CD4-positive, alpha-beta T cell treated with Interleukin-17A for 4 hours (primary cell): ENCODE results near the gene PPIF.
A peak's percentile ranks its signal among the peaks of the same experiment; 100 is the strongest.
"Not testable (repeated sequence)": the region's sequence is repeated elsewhere in the genome, so short reads cannot be mapped to it uniquely, and the experiment has no call there.

ENCODE experiments used
- DNase-seq: peaks from one replicate; pipeline ENCODE4 v3.0.0-alpha.2; 2020; ENCODE audit warnings: mixed read lengths

PPIF gene

DNA sequence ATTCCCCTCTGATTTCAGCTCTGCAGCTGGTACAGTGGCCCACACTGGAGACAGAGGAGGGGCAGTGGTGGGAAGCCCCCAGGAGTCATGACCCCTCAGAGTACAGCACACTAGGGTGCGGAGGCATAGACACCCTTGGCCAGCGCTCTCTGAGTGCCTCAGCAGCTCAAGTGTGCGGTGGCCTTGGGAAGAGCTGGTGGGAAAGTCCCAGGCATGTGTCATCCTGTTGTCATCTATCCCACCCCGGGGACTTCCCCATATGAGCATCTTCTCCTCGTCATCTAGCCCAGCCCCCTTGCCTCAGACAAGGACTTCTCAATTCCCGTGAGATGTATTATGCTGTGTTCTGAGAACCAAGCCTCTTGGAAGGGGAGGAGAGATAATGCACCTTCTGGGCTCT, 15.6 kb upstream of the PPIF start:
- peak; percentile 77 for DNase-seq

DNA sequence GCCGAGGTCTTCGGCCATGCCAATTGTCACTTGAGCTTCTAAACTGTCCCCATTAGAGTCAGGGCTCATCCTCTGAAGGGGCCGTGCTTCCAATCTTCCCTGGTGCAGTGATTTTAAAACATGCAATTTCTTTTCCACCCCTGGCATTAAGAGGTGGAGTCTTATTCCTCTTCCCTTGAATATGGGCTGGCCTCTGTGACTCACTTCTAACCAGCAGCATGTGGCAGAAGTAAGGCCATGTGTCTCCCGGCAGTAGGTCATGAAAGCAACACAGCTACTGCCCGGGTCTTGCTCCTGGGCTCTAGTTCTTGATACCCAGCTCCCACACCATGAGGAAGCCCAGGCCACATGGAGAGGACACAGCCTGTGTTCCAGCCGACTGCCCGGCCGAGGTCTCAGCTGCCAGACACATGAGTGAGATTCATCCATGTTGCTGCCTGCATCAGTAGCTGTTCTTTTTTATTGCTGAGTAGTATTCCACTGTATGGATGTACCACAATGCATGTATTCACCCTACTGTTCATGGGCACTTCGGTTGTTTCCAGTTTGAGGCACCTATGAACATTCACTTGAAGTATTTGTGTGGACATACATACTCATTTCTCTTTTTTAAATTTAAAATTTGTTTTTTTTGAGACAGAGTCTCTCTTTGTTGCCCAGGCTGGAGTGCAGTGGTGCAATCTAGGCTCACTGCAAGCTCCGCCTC, 14.5 kb upstream of the PPIF start:
- DNase-seq: not testable (repeated sequence)

DNA sequence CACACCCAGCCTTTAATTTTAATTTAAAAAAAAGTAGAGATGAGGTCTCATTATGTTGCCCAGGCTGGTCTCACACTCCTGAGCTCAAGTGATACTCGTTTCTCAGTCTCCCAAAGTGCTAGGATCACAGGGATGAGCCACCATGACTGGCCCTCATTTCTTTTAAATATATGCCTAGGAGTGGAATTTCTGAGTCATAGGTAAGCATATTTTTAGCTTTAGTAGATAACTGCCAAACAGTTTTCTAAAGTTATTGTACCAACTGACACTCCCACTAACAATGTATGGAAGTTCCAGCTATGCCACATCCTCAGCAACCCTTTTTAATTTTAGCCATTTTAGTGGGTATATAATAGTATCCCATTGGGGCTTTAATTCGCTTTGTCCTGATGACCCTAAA, 13.8 kb upstream of the PPIF start:
- no peak for DNase-seq

DNA sequence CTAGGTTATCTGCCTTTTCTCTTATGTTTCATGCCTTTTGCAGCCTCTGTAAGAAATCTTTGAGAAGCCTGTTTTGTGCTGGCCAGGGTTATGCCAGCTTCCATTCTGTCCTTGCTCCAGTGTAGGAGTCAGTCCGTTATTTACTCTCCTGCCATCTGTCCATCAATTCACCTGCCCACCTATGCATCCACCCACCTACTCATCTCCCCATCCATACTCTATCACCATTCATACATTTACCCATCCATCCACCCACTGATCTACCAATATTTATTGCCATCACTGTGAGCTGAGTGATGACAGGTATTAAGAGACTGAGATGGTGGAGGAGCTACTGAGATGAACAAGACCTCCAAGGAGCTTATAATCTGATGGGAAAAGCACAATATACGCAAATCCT, 12.7 kb upstream of the PPIF start:
- DNase-seq: no peak

DNA sequence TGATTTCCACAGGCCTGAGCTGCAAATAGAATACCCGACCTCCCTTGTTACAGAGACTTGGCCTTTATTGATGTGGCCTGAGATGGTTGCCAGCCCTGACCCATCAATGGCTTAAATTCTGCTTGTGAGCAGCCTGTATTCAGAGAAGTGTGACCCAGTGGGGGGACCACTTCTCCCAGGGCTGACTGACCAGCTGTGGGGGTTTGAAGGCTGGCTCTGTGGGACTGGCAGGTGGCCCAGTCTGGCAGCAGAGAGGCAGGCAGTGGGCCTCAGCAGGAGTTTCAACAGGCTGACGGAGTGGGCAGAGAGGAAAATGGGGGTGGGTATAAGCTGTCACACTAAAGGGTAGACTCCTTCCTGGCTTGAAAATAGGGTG, 12.2 kb upstream of the PPIF start:
- no peak for DNase-seq

DNA sequence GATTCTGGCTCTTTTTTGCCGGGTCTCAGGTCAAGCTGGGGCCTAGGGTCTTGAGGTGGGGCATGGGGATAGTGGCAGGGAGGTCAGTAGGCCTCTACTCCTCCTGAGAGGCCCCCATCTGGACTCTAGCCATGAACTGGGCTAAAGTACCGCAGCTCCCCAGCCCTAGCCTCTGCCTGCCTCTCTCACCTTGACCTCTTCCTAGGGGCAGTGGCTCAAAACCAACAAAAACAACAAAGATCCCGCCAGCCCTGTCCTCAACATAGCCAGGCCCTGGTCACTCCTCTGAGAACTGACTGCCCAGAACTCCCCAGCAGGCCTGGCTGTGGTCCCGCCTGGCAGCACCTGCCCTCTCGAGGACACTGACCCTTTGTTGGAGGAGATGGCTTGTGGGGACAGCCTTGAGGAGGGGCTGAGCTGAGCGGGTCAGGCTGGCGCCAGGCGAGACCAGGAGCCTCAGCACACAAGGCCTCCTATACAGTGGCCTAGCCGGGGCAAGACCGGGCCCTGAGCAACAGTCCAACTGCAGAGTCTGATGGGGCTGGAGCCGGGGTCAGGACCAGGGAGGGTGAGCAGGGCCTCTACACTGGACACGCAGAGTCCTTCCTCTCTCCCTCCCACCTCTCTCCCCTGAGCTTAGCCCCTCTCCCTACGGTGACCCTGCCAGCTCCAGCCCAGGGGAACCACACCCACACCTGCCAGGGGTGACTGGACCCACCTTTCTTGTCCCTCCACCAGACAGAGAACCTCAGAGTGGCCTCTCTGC, 11.6 kb upstream of the PPIF start:
- DNase-seq: no peak

DNA sequence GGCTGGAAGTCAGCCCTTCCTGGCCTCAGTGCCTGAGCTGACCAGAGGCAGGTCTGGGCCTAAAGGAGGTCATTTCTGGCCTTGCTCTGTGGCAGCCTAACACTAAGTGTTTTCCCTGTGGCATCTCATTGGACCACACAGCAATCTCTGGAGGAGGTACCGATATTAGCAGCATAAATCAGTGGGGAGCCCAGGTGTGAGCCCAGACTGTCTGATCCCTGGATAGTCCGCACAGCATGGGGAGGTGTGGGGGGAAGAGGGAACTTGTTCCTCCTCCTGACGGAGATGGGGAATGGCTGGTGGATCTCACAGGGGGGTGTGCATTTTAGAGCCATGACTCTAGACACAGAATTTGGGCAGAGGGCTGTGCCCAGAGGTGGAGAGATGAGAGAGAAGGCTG, 11.0 kb upstream of the PPIF start:
- no peak for DNase-seq

DNA sequence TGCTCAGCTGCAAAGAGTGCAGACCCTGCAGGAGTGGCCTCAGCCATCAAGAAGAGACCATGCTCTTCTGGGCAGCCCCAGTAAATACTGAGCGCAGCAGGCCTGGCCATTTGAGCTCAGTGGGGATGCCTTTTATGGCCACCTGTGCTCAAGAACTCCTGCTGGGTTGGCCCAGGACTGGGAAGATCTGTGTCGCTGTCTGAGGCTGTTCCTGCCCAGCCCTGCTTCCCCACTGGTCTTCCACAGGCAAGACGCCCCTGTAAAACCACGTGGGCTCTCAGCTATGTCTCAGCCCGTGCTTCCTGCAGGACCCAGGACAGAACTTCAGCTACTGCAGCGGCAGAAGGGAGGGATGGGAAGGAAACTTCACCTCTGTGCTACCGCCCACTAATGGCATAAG, 10.5 kb upstream of the PPIF start:
- DNase-seq: no peak

DNA sequence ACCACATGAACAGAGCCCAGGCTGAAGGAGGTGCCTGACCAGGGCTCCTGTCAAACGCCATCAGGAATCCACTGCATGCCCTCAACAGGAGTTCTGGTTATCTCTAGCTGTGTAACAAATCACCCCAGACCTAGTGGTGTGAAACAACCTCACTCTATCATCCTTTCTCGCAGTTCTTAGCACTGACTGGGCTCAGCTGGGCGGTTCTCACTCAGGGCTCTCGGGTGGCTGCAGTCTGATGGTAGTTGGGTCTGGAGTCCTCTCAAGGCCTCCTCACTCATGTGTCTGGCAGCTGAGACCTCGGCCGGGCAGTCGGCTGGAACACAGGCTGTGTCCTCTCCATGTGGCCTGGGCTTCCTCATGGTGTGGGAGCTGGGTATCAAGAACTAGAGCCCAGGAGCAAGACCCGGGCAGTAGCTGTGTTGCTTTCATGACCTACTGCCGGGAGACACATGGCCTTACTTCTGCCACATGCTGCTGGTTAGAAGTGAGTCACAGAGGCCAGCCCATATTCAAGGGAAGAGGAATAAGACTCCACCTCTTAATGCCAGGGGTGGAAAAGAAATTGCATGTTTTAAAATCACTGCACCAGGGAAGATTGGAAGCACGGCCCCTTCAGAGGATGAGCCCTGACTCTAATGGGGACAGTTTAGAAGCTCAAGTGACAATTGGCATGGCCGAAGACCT, 9.3 kb upstream of the PPIF start:
- DNase-seq: not testable (repeated sequence)

DNA sequence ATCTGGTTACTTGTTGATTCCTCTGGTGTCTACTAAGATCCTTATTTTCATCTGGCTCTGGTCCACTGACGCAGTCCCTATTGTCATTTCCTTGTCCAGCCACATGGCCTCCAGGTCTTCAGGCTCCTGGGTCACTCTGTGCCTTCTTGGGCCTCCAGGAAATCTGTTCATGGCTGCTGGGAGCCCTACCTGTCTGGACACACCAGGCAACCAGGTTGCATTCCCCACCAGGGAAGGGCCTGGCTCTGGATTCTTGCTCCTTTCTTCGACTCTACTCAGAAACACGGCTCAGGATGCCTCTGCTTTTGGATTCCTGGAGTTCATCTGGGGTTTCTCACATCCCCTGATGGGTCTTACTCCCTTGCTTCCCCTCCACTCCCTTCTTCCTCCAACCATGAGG, 8.0 kb upstream of the PPIF start:
- DNase-seq: no peak

DNA sequence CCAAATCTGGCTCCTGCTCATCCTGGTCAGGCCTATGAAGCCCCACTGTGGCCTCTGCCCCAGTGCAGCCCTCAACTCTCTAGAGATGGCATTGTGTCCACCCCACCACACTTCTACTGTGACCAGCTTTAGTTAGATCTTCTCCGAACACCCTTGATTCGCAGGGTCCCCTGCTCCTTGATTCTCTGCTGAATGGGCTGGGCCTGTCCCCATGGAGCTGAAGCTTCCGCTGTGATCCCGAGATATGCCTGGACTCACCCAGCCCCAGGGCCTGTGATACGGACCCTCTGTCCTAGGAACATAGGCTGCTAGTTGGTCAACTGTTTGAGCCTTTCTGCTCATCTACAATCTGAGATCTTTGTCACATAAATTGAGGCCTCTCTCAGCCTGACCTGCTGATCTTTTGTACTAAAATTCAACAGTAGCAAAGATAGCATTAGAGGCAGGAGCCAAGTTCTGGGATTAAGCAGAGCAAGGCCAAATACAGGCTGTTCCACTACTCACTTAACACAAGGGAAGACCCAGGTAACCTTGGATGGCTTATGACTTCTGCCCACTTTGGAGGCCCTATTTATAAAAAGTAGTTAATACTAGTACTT, 6.5 kb upstream of the PPIF start:
- no peak for DNase-seq

DNA sequence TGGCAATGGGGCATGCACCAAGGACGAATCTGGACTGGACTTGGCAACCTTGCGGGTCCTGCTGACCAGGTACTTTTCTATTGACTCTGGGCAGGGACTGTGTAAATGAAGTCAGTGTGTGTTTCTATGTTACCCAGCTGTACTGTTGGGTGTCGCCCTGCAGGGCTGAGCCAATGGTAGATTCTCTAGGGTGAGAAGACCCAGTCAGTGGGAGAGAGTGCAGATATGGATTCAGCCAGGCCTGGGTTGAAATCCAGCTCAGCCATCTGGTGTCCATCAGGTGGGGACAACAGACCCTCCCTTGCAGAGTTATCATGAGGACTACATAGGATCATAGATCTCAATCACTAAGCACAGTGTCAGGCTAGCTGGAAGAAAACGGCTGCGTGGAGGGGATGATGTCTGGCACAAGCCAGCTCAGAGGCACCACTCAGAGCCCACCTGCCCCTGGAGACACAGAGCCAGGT, 4.9 kb upstream of the PPIF start:
- DNase-seq: no peak

DNA sequence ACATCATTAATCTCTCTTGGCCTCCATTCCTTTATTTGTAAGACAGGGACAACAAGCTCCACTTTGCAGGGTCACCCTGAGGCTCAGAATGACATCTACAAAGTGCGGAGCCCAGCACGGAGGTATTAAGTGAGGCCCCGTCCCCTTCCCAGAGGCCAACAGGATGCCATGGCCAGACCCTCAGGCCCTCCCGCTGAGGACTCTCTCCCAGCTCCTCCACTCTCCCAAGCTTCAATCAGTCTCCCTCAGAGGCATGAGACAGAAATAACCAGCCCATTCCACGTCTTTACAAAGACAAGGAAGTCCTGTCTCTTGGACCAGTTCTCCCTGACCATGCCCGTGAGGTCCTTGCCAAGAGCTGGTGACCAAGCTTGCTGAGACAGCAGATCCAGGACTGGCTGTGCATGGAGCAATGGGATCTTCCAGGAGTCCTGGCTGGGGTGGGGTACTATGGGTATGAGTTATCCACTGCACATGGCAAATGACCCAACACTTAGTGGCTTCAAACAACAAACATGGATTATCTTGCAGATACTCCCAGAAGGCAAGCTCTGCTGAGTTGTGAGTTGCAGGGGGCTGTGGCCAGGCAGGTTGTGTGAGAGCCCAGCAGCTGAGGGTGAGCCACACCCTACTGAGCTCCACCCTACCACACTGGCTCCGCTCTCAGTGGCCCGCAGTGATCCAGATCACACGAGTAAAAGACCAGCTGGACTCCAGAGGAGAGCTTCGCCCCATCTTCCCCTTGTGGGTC, 4.3 kb upstream of the PPIF start:
- no peak for DNase-seq

DNA sequence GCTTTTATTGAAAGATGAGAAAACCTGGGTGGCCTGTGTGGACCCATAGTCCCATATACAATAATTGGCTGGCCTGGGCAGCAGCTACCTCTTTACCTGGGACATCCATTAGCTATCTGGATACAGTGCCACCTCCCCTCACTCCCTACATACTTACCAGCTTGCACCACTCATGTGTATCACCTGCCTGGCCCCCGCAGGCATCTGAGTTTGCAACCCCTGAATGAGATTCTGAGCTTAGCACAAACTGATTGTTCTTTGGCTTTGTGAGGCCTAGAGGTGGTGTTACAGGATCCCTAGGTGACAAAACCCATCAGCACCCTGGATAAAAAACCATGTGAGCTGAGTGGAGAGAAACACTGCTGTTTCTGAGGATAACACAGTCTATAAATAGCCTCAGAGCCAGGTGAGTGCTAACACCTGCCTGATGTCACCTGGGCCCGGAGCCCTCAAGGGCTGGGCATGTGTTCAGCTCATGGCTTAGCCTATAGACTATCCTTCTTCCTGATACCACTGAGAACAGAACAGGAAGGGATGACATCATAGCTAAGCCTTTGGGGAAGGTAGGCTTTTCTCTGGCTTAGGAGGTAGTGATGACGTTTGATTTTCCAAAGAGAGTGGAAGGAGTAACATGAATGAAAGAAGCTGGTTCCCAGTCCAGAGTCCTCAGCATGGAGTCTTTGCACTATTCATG, 2.6 kb upstream of the PPIF start:
- DNase-seq: no peak

DNA sequence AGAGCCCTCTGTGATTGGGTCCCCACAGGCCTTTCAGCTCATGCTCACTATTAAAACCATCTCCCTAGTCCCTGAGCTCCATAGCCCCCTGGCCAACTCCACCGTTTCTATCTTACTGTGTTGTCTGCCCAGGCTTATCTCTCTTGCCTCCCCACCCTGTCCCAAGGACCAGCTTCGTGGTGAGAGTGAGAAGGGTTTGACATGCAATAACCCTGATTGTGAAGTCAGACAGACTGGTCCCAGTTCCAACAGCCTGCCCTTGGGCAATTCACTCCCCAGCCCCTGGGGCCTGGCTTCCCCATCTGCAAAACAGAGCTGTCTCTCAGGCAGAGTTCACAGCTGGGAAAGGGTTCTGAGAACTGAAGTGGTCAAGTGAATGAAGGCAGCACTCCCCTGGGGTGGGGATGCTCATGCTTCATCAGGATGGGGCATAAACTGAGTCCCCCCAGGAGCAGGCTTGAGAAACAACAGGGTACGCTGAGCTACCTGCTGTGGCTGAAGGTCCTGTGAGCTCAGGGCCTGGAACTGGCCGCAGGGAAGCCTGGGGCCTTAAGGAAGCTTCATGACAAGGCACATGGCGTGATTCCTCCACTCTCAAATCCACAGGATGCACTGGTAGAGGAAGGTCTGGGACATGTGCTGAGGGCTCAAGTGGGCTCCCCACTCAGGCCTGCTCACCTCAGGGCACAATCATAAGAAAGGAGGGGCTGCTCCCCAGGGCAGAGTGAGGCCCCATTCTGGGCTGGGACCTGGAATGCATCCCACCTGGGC, 1.8 kb upstream of the PPIF start:
- no peak for DNase-seq

DNA sequence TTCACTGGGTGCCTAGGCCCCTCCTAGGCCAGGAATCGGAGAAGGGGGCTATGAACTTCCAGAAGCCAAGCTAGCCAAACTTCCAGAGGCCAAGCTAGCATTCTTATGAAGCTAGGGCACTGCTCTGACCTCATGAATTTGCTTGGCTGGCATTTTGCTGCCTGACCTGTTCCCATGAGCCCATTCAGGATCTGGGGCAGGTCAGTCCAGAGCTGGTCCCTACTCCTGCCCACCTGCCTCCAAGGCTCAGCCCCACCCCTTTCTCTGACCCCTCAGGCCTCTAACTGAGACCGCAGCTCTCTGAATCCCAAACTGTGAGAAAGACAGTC, 1.3 kb upstream of the PPIF start:
- DNase-seq: no peak

DNA sequence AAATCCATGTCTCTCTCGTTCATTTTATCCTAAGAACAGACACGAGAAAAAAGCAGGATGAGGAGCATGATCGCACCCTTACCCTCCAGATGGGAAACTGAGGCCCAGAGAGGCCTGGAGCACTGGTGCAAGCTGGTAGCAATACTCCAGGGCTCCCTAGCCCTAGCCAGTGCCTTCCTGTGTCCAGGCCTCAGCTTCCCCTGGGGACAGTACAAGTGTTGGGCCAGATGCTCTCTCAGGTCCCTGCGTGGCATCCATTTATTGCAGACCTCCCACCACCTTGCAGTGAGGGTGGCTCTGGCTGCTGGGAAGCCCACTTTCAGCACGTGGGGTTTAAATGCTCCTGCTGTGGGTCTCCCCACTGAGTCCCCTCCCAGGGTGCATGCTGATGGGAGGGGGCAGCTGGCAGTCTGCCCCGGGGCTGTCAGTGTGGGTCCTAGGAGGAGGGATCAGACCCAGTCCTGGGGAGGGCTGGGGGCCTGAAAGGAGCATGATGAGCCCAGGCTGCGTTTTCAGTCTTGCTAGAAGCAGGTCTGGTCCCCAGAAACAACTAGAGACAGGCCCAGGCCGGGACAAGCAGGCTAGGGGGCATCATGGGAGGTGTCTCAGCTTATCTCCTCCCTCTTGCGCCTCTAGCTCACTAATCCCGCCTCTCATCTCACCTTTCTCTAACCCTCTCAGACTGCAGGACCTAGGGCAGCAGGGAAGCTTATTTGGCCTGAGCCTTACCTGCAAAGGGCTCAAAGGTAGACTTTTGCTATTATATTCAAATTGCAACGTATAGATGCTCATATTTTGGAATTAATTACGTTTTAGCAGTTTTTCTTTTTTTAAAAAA, 662 bp upstream of the PPIF start:
- DNase-seq: no peak

DNA sequence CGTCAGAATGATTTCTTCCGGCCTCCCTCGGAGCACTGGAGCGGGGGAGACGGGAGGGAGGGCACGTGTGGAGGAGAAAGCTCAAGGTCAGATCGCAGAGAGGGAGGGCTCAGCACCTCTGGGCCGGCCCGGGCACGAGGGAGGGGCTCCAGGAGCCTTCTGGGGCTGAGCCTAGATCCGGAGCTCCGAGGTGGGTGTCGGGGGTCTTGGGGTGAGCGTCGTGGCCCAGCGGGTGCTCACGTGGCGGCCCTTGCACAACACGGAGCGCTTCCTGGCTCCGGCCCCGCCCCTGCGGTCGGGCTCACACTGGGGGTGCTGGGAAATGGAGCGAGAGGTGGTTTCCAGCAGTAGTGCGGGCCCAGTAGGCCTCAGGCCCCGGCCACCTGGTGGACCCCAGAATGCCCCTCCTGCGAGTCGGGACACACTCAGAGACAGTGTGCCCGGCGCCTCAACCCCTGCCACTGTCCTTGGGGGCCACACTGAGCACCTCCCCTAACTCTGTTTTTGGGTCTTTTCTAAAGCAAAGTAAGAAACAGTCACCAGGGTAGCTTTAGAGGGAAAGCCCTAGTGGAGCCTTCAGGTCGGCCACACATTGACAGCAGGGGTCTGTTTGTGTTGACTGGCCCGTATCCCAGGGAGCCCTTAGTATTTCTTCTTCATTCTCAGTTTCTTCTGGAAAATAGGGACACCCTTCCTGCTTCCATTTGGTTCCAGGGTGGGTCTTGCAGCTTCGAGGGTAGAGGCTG, 798 bp downstream of the PPIF start:
- DNase-seq: peak; percentile 79

DNA sequence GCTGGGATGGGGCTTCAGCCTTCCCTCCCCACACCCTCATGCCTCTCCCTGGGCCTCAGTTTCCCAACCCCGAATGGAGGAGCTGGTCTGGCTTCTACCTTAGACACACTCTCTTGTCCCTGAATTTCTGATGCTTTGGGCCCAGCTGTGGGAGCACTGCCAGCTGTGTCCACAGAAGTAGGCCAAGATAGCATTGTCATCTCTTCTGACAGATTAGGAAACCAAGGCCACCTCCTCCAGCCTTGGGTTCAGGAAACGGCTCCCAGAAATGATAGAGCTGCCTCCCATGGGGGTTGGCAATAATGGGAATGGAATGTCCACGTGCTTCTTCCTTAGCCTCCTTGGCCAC, 1.3 kb downstream of the PPIF start:
- no peak for DNase-seq

DNA sequence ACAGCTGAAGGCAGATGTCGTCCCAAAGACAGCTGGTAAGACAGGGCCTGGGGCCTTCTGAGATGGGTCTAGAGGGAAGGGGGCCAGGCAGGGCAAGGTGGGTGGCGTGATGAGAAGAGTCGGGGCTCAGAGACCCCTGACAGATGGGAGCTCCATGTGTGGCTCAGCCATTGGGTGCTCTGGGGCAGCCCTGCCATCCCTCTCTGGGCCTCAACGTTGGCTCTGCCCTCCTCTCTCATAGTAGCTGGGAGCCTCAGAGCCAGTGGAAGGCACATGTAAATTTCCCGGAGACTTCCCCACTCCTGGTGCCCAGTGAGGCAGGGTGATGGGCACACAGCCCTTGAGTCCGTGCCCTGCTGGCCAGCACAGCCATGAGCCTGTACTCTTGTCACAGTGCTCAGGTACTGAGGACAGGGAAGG, 1.8 kb downstream of the PPIF start:
- no peak for DNase-seq
